Subcutaneous abdominal adipose tissue (tissue), 5 donors: ENCODE results near the gene NLRC5.

ENCODE experiments used
- H3K27ac ChIP-seq: one replicate; pipeline ENCODE4 v1.7.0; 2013; ENCODE audit warnings: low read depth, mild to moderate bottlenecking, inconsistent platforms, low read length, moderate library complexity
- H3K27me3 ChIP-seq, 5 donors: one replicate each; pipeline ENCODE4 v1.7.0; 2013; ENCODE audit warnings: low read length in 5 of 5, inconsistent platforms in 1 of 5; ENCODE audit not compliant: control insufficient read depth in 5 of 5, insufficient read depth in 4 of 5
- H3K36me3 ChIP-seq, 5 donors: one replicate each; pipeline ENCODE4 v1.7.0; 2013; ENCODE audit warnings: low read length in 5 of 5; ENCODE audit not compliant: control insufficient read depth in 5 of 5, insufficient read depth in 5 of 5
- H3K4me1 ChIP-seq, 5 donors: one replicate each; pipeline ENCODE4 v1.7.0; 2013; ENCODE audit warnings: low read length in 5 of 5, mild to moderate bottlenecking in 3 of 5, moderate library complexity in 1 of 5; ENCODE audit not compliant: control insufficient read depth in 5 of 5, insufficient read depth in 5 of 5
- H3K4me3 ChIP-seq, 5 donors: one replicate each; pipeline ENCODE4 v1.7.0; 2013; ENCODE audit warnings: low read length in 5 of 5, low read depth in 1 of 5
- H3K9ac ChIP-seq, 5 donors: one replicate each; pipeline ENCODE4 v1.7.0; 2013; ENCODE audit warnings: low read length in 5 of 5, mild to moderate bottlenecking in 4 of 5, moderate library complexity in 3 of 5
- H3K9me3 ChIP-seq, 5 donors: one replicate each; pipeline ENCODE4 v1.7.0; 2013; ENCODE audit warnings: low read length in 5 of 5; ENCODE audit not compliant: control insufficient read depth in 5 of 5
- donor health status: healthy.
- donor health status: healthy.
- donor health status: healthy.
- donor health status: healthy.
- donor health status: healthy.

Gene NLRC5

DNA sequence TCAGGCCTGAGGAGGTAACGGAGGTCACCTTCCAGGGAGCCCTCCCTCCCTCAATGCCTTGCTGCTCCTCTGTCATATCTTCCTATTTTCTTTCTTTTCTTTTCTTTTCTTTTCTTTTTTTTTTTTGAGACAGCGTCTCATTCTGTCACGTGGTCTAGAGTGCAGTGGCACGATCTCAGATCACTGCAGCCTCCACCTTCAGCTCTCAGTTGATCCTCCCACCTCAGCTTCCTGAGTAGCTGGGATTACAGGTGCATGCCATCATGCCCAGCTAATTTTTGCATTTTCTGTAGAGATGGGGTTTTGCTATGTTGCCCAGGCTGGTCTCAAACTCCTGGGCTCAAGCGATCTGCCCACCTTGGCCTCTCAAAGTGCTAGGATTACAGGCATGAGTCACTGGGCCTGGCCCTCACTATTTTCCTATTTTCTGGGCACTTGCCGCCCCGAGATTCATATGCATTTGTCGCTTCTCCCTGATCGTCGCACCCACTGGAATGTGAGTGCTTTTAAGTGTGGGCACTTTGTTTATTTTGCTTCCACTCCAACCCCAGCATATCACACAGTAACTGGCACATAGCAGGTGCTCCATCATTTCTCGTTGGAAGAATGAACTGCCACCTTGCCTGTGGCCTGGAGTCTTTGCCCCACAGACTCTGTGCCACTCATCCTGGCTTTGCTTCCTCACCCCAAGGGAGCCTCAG, 134.8 kb downstream of the NLRC5 start:
- no peaks in the 10 kb centered on the region for H3K4me1 ChIP-seq

DNA sequence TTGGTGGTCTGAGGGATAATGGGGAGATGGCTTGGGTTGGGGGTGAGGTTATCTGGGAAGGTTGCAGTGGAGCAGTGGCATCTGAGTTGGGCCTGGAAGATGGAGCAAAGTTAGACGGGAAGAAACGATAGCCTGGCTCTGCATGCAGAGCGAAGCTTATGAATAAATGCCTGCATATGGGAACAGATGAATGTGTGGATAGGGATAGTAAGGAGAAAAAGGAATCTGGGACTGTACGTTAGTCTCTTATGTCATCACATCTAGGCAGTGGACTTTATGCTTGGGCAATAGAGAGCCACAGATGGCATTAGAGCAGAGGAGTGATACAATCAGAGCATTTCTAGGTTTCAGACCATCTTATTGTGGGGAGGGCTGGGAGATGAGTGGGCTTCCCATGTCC, 136.0 kb downstream of the NLRC5 start:
- Histone ChIP-seq H3K4me1 (no peaks in the 10 kb centered on the region), H3K36me3 (peaks cover 0 to 87% (median 76%) of the 10 kb centered on the region in 5 donors), H3K9me3 (no peaks in the 10 kb centered on the region), H3K9ac (no peak overlapping the region), H3K4me3 (no peak overlapping the region), H3K27me3 (no peaks in the 10 kb centered on the region), H3K27ac (no peak overlapping the region)

More for the DNA sequence above, 134.8 kb downstream of the NLRC5 start:
- H3K9me3 ChIP-seq: no peaks in the 10 kb centered on the region
- H3K36me3 ChIP-seq: peaks cover 0 to 90% (median 81%) of the 10 kb centered on the region in 5 donors
- H3K4me3 ChIP-seq: no peak overlapping the region
- H3K27ac ChIP-seq: no peak overlapping the region
- H3K9ac ChIP-seq: no peak overlapping the region
- H3K27me3 ChIP-seq: no peaks in the 10 kb centered on the region

DNA sequence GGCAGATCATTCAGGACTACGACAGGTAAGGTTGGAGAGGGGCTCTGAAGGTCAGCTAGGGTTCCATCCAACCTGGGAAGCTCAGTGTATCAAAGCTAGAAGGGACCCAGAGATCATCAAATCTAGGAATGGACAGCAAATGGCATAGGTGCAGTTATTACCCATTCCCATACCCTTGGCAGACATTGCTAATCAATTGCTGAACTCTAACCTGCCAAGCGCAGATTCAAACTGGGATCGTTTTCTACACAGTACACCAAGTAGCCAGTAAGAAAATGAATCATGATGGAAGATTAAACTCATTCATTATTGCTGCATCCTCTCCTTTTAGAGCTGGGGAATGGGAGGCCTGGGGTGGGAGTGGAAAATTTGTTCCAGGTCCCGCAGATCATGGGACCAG, 136.6 kb downstream of the NLRC5 start:
- Histone ChIP-seq H3K4me3 (no peak overlapping the region), H3K27ac (no peak overlapping the region), H3K27me3 (no peaks in the 10 kb centered on the region), H3K9me3 (no peaks in the 10 kb centered on the region), H3K9ac (no peak overlapping the region), H3K4me1 (no peaks in the 10 kb centered on the region), H3K36me3 (peaks cover 0 to 87% (median 76%) of the 10 kb centered on the region in 5 donors)

DNA sequence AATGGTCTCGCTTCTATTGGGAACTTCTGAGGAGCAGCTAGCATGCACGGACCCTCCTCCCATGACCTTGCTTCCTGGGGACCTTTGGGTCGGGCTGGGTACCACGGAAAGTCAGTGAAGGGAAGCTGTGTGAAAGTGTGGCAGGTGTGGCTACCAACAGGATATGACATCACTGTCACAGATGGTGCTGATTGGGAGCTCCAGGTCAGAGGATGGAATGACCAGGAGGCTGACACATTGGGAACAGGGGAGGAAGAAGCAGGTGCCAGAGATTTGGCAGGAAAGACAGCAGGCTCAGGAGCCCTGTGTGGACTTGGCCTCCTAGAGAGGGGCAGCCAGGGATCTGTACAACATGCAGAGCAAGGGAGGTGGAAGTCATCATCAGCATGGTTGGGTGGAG, 137.1 kb downstream of the NLRC5 start:
- no peak overlapping the region for H3K9ac ChIP-seq
- no peaks in the 10 kb centered on the region for H3K9me3 ChIP-seq
- no peak overlapping the region for H3K27ac ChIP-seq
- H3K4me1 ChIP-seq: no peaks in the 10 kb centered on the region
- peaks cover 0 to 87% (median 75%) of the 10 kb centered on the region in 5 donors for H3K36me3 ChIP-seq
- no peak overlapping the region for H3K4me3 ChIP-seq
- no peaks in the 10 kb centered on the region for H3K27me3 ChIP-seq

DNA sequence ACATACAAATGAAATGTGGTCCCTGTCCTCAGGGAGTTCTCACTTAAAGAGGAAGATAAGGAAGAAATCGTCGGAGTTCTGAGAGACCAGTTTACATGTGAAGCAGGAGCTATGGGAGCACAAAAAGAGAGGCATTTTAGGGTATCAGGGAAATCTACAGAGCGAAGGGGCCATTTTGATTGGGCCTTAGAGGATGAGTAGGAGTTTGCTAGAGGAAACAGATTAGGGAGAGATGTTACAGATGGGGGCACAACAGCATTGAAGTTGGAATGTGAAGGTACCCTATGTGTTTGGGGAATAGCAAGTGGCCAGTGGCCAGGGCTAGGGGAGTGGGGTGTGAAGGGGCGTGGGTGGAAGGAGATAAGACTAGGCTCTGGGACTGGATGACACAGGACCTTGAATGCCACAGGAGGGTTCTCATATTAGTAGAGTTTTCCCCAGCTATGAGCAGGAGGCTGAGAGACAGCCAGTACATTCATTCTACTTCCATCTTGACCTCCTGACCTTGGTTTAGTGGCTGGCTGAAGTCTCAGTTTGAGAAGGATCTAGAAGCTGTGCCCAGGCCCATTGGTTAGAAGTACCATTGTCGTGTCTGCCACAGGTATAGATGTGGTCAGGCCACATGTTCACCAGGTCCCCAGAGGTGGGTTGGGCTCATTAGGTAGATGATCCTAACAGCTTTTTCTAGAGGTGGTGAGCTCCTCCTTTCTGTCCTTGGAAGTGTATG, 137.8 kb downstream of the NLRC5 start:
- Histone ChIP-seq H3K27me3 (no peaks in the 10 kb centered on the region), H3K36me3 (peaks cover 0 to 87% (median 75%) of the 10 kb centered on the region in 5 donors), H3K9me3 (no peaks in the 10 kb centered on the region), H3K27ac (no peak overlapping the region), H3K4me3 (no peak overlapping the region), H3K4me1 (no peaks in the 10 kb centered on the region), H3K9ac (no peak overlapping the region)

DNA sequence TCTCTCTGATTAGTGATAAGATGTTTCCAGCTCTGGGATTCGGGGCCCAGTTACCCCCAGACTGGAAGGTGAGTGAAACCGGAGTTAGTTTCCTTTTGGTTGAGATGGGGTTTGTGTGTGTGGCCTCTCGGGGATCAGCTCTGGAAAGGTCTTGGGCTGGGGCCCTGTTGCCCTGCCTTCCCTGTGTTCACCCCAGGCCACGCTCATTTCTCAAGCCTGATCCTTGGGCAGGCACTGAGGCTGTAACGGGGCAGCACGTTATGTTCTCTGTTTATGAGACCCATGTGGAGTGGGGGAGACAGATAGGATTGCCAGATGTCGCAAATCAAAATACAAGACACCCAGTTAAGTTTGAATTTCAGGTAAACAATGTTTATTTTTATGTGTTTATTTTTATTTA, 138.5 kb downstream of the NLRC5 start:
- no peak overlapping the region for H3K4me3 ChIP-seq
- no peak overlapping the region for H3K9ac ChIP-seq
- H3K9me3 ChIP-seq: no peaks in the 10 kb centered on the region
- H3K27me3 ChIP-seq: no peaks in the 10 kb centered on the region
- H3K27ac ChIP-seq: no peak overlapping the region
- peaks cover 0 to 86% (median 75%) of the 10 kb centered on the region in 5 donors for H3K36me3 ChIP-seq
- H3K4me1 ChIP-seq: no peaks in the 10 kb centered on the region

DNA sequence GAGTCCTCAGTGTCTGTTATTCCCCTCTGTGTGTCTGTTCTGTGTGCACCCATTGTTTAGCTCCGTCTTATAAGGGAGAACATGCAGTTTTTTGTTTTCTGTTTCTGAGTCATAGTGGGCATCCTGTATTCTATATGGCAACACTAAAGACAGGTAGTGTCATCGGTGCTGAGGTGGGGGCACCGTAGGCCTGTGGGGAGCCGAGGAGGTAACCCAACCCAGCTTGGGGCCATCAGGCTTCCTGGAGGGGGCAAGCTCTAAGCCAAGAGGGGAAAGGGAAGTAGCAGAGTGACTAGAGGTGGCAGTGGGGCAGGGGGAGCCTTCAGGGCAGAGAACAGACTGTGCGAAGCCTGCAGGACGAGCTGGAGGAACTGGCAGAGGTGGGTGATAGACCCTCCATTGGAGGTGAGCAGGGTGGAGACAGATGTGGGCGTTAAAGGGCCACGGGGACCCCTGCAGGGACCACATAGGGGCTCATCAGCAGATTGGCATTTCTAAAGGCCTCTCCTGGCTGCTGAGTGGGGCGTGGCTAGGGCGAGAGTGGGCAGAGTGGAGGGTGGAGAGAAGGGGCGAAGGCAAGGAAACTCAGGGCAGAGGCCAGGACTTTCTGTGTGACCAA, 139.5 kb downstream of the NLRC5 start:
- Histone ChIP-seq H3K4me1 (no peaks in the 10 kb centered on the region), H3K36me3 (peaks cover 0 to 76% (median 67%) of the 10 kb centered on the region in 5 donors), H3K27ac (no peak overlapping the region), H3K9ac (no peak overlapping the region), H3K4me3 (no peak overlapping the region), H3K27me3 (no peaks in the 10 kb centered on the region), H3K9me3 (no peaks in the 10 kb centered on the region)

DNA sequence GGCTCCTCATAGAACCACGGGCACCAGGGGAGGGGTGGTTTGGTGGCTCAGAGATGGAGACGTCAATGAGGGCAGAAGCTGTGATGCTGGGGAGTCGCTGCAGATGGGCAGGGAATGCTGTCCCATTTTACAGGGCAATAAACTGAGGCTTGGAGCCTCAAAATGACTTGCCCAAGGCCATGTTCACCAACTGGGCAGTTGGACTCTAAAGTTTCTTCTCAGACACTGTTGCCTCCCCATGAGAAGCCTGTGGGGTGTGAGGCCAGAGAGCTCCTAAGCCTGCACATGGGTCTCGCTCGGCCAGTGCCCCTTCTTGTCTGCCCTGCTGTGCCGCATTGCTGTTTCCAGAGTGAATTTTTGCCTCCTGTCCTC, 141.6 kb downstream of the NLRC5 start:
- no peaks in the 10 kb centered on the region for H3K9me3 ChIP-seq
- no peak overlapping the region for H3K27ac ChIP-seq
- H3K27me3 ChIP-seq: no peaks in the 10 kb centered on the region
- peaks cover 0 to 65% (median 64%) of the 10 kb centered on the region in 5 donors for H3K36me3 ChIP-seq
- H3K4me1 ChIP-seq: peaks cover 0 to 9% (median 0%) of the 10 kb centered on the region in 5 donors
- no peak overlapping the region for H3K9ac ChIP-seq
- no peak overlapping the region for H3K4me3 ChIP-seq

DNA sequence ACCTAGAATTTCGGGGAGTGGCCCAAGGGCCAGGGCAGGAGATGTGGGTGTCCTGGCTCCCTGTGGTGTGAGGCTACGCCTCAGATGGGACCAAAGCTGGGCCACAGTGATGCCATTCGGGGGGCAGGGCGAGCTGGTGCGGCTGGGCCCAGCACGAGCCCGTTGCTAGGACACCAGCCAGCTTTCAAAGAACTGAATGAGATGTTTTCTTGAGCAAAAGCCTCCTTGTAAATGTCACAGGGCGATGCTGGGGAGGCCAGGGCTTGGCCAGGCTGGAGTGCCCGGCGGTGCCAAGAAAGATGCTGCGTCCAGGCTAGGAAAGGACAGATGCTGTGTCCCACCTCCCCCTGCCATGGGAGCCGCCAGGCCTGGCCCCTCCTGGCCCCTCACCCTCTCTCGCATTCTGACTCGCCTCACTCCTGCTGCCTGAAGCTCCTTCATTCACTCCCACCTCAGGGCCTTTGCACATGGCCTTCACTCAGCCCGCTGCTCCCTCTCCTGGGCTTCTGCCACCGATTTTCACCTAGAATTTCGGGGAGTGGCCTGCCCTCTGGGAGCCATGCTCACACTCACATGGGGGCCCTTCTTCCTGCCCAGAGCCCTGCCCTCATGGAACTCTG, 142.1 kb downstream of the NLRC5 start:
- peaks cover 0 to 11% (median 0%) of the 10 kb centered on the region in 5 donors for H3K4me1 ChIP-seq
- no peaks in the 10 kb centered on the region for H3K27me3 ChIP-seq
- no peak overlapping the region for H3K27ac ChIP-seq
- no peak overlapping the region for H3K9ac ChIP-seq
- H3K4me3 ChIP-seq: no peak overlapping the region
- H3K36me3 ChIP-seq: peaks cover 0 to 63% (median 62%) of the 10 kb centered on the region in 5 donors
- H3K9me3 ChIP-seq: no peaks in the 10 kb centered on the region

DNA sequence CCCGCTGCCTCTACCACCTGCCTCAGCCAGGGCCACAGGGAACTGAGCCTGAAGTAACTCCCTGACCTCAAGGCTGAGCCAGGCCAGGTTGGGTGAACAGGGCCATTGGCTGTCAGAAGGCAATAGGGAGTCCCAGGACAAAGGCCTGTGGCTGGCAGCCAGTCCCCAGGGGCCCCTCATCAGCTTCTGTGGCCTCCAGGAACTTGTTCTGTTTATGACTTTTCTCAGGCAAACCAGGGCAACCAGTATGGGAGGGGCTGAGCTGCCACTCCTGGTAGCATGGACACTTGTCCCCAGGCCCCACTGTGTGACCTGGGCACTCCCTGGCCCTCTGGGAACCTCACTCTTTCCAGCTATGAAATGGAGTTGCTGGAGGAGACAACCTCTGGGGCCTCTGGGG, 143.1 kb downstream of the NLRC5 start:
- H3K27me3 ChIP-seq: no peaks in the 10 kb centered on the region
- peaks cover 0 to 19% (median 0%) of the 10 kb centered on the region in 5 donors for H3K4me1 ChIP-seq
- no peak overlapping the region for H3K27ac ChIP-seq
- H3K9me3 ChIP-seq: no peaks in the 10 kb centered on the region
- H3K4me3 ChIP-seq: no peak overlapping the region
- H3K36me3 ChIP-seq: peaks cover 0 to 62% (median 60%) of the 10 kb centered on the region in 5 donors
- H3K9ac ChIP-seq: peak overlapping the region in 1 of 5 donors; percentile 13
